HCT116 (cell line): ENCODE measurements around the gene DNAJC5. TPM values are rescaled to one million over a fixed set of nuclear protein-coding genes. Genes with fewer than 3 reads are reported as not detected.

Source experiments
- ATAC-seq: fragments of 200-7000 bp; cut with Tn5 transposase; 2 replicates; pipeline ENCODE4 v1.9.1; 2020; ENCODE audit warnings: mild to moderate bottlenecking, moderate library complexity
- BruUV-seq: library from RNA; stranded (reverse); fragments of 400-500 nt; replicated peaks from 2 replicates; lab custom pipeline; 2021; lab: Mats Ljungman, UMichigan
- CTCF ChIA-PET: fragments of 300-600 bp; sonication (Branson Sonifier 250); formaldehyde crosslinking; loops from one replicate; lab custom pipeline; 2021; ENCODE audit warnings: antibody characterized with exemption; lab: Charles Lee
- POLR2A ChIA-PET: fragments of 300-600, 350-600 bp; sonication (Branson Sonifier 250); formaldehyde crosslinking; loops from one replicate; lab custom pipeline; 2021; ENCODE audit warnings: antibody characterized with exemption; lab: Charles Lee
- RAD21 ChIA-PET, 2 experiments: fragments of 300-600 bp; sonication (Branson Sonifier 250); formaldehyde crosslinking; loops; one replicate each; lab custom pipeline; 2023; ENCODE audit warnings: low total read pairs in 2 of 2; ENCODE audit not compliant: uncharacterized antibody in 2 of 2, unreplicated experiment in 2 of 2, low non-redundant PET in 1 of 2; lab: Charles Lee
- DNase-seq: peaks from one replicate; pipeline ENCODE4 v3.0.0-alpha.2; 2010; ENCODE audit warnings: low read depth, low spot score
- H2AFZ ChIP-seq: fragments of 200-600 bp; shearing (Covaris generic), sonication (generic); 2 replicates; pipeline ENCODE4 v1.6.1; 2017; ENCODE audit warnings: low read depth, mixed run types, mixed read lengths, antibody characterized with exemption, low read length; ENCODE audit not compliant: poor library complexity, severe bottlenecking
- H3K27ac ChIP-seq: 2 replicates; pipeline ENCODE4 v1.5.1; 2012; ENCODE audit warnings: low read depth, low read length
- H3K27me3 ChIP-seq: fragments of 200-600 bp; sonication (generic); 2 replicates; pipeline ENCODE4 v1.6.1; 2016; ENCODE audit warnings: mixed run types, low read length, mixed read lengths; ENCODE audit not compliant: insufficient read depth
- H3K36me3 ChIP-seq, 2 experiments: fragments of 200-500 bp in 1 of 2; fragments of 200-600 bp in 1 of 2; sonication (Bioruptor generic) in 1 of 2; sonication (generic) in 1 of 2; 2 replicates each; pipeline versions ENCODE4 v1.5.1 to v1.6.1; 2014 to 2016; ENCODE audit warnings: low read length in 2 of 2, inconsistent platforms in 1 of 2, mixed read lengths in 1 of 2, mixed run types in 1 of 2; ENCODE audit not compliant: insufficient read depth in 2 of 2, control insufficient read depth in 1 of 2
- H3K4me1 ChIP-seq, 2 experiments: fragments of 200-600 bp in 1 of 2; sonication (generic) in 1 of 2; 2 replicates each; pipeline versions ENCODE4 v1.5.1 to v1.6.1; 2012 to 2017; ENCODE audit warnings: low read length in 2 of 2, inconsistent platforms in 1 of 2, mild to moderate bottlenecking in 1 of 2, mixed read lengths in 1 of 2, mixed run types in 1 of 2, moderate library complexity in 1 of 2; ENCODE audit not compliant: insufficient read depth in 2 of 2, control insufficient read depth in 1 of 2
- H3K4me2 ChIP-seq: fragments of 200-600 bp; sonication (generic); 2 replicates; pipeline ENCODE4 v1.6.1; 2017; ENCODE audit warnings: mixed run types, low read length, mixed read lengths
- H3K4me3 ChIP-seq, 2 experiments: fragments of 200-600 bp in 1 of 2; sonication (generic) in 1 of 2; replicated peaks in 1 of 2; 2 replicates each; pipeline ENCODE4 v1.5.1; 2011 to 2016; ENCODE audit warnings: low read length in 2 of 2, control low read depth in 1 of 2, low read depth in 1 of 2, mild to moderate bottlenecking in 1 of 2, mixed read lengths in 1 of 2, mixed run types in 1 of 2
- H3K79me2 ChIP-seq: fragments of 200-600 bp; sonication (generic); 2 replicates; pipeline ENCODE4 v1.6.1; 2017; ENCODE audit warnings: mild to moderate bottlenecking, mixed run types, low read length, moderate library complexity, mixed read lengths; ENCODE audit not compliant: insufficient read depth
- H3K9ac ChIP-seq: fragments of 200-600 bp; sonication (generic); 2 replicates; pipeline ENCODE4 v1.6.1; 2016; ENCODE audit warnings: low read length, mixed read lengths
- H3K9me2 ChIP-seq: fragments of 200-600 bp; sonication (generic), shearing (Covaris generic); 2 replicates; pipeline ENCODE4 v1.6.1; 2017; ENCODE audit warnings: mixed run types, mild to moderate bottlenecking, moderate library complexity; ENCODE audit not compliant: insufficient read depth
- H3K9me3 ChIP-seq, 2 experiments: fragments of 200-500 bp in 1 of 2; fragments of 200-600 bp in 1 of 2; sonication (Bioruptor generic) in 1 of 2; sonication (generic) in 1 of 2; 2 replicates each; pipeline ENCODE4 v1.6.1; 2014 to 2017; ENCODE audit warnings: low read length in 2 of 2, mixed read lengths in 2 of 2, inconsistent platforms in 1 of 2, low read depth in 1 of 2, mild to moderate bottlenecking in 1 of 2, mixed run types in 1 of 2, moderate library complexity in 1 of 2; ENCODE audit not compliant: control insufficient read depth in 1 of 2, insufficient read depth in 1 of 2
- H4K20me1 ChIP-seq: fragments of 200-600 bp; sonication (generic), shearing (Covaris generic); 2 replicates; pipeline ENCODE4 v1.6.1; 2017; ENCODE audit warnings: mixed run types, mild to moderate bottlenecking, moderate library complexity; ENCODE audit not compliant: insufficient read depth
- ATF3 ChIP-seq: IDR thresholded peaks from 2 replicates; pipeline ENCODE4 v1.6.1; 2012
- CBX3 ChIP-seq: IDR thresholded peaks from 2 replicates; pipeline ENCODE4 v1.6.1; 2012; ENCODE audit warnings: low read depth
- CEBPB ChIP-seq: IDR thresholded peaks from 2 replicates; pipeline ENCODE4 v1.6.1; 2012; ENCODE audit warnings: low read depth
- EGR1 ChIP-seq: IDR thresholded peaks from 2 replicates; pipeline ENCODE4 v1.6.1; 2012; ENCODE audit warnings: low read depth
- JUND ChIP-seq: IDR thresholded peaks from 2 replicates; pipeline ENCODE4 v1.6.1; 2012
- POLR2A ChIP-seq: IDR thresholded peaks from 2 replicates; pipeline ENCODE4 v1.7.0; 2011; ENCODE audit warnings: borderline replicate concordance; ENCODE audit not compliant: insufficient read depth, insufficient read length; ENCODE audit errors: extremely low read depth
- POLR2AphosphoS5 ChIP-seq: IDR thresholded peaks from 2 replicates; pipeline ENCODE4 v1.6.1; 2011; ENCODE audit warnings: mild to moderate bottlenecking, low read depth, low read length, moderate library complexity
- RAD21 ChIP-seq: IDR thresholded peaks from 2 replicates; pipeline ENCODE4 v1.6.1; 2012; ENCODE audit warnings: low read depth, mild to moderate bottlenecking
- REST ChIP-seq: IDR thresholded peaks from 2 replicates; pipeline ENCODE4 v1.6.1; 2012; ENCODE audit warnings: low read depth
- SP1 ChIP-seq: IDR thresholded peaks from 2 replicates; pipeline ENCODE4 v1.6.1; 2012; ENCODE audit warnings: low read depth
- SRF ChIP-seq: IDR thresholded peaks from 2 replicates; pipeline ENCODE4 v1.6.1; 2012; ENCODE audit warnings: low read depth
- YY1 ChIP-seq: IDR thresholded peaks from 2 replicates; pipeline ENCODE4 v1.6.1; 2011; ENCODE audit warnings: low read length, low read depth, moderate library complexity, mild to moderate bottlenecking; ENCODE audit not compliant: insufficient replicate concordance; ENCODE audit errors: extremely low read depth
- ZBTB33 ChIP-seq: IDR thresholded peaks from 2 replicates; pipeline ENCODE4 v1.6.1; 2011; ENCODE audit warnings: mild to moderate bottlenecking, low read length, moderate library complexity; ENCODE audit not compliant: insufficient replicate concordance; ENCODE audit errors: extremely low read depth
- intact Hi-C: fragments of 100-400 bp; cut with micrococcal nuclease; formaldehyde crosslinking; loops from 2 replicates; pipeline ENCODE4 v1.10.0; 2022
- total RNA-seq: library from RNA; stranded (reverse); gene quantifications from one replicate; pipeline ENCODE4 v1.2.1, GENCODE V29; 2021; ENCODE audit not compliant: unreplicated experiment

The DNAJC5 gene
- total RNA-seq, 1 experiment from 2014 or later, result 38.3 TPM

- Histone ChIP-seq H3K36me3 (peaks cover 0 to 4% of the 10 kb centered on the region in 2 experiments; a peak in 2 of 4 replicates), H3K79me2 (peaks cover 25% of the 10 kb centered on the region), H3K4me3 (peak overlapping the region; percentile 76 to 94), H3K9ac (peak overlapping the region; percentile 76), H3K9me3 (no peaks in the 10 kb centered on the region), H3K4me2 (peak overlapping the region; percentile 96), H2AFZ (no peak overlapping the region), H3K4me1 (peaks cover 22 to 56% of the 10 kb centered on the region in 2 experiments), H4K20me1 (no peaks in the 10 kb centered on the region), H3K27ac (peak overlapping the region; percentile 69), H3K27me3 (no peaks in the 10 kb centered on the region), H3K9me2 (no peaks in the 10 kb centered on the region)
- TF ChIP-seq ZBTB33, result peak; percentile 16
- TF ChIP-seq SP1, result no peak
- peak; percentile 79 for TF ChIP-seq POLR2AphosphoS5
- TF ChIP-seq POLR2A, result no peak
- BruUV-seq, result TSS peak; percentile 57
- intact Hi-C loops, result loop anchor here (10.0 kb wide), 2 partner anchors 114 to 194 kb away; partner anchors contain the start of genes ABHD16B and TPD52L2
- ATAC-seq (peak; percentile 51), DNase-seq (no peak)
- POLR2A ChIA-PET, result no interaction called here
- RAD21 ChIA-PET, result no interaction called here
- CTCF ChIA-PET, result no interaction called here
These were observed 83.6 kb downstream of the DNAJC5 start for GRCh38 chr20:63978319-63979228.

- peak; percentile 4 for ATAC-seq
- CTCF ChIA-PET, result interaction anchor here (1.9 to 2.2 kb wide), 2 partner anchors 441 to 443 kb away, joined by 6 to 17 read pairs; partner anchors contain the start of gene PTK6
- no peaks in the 10 kb centered on the region for H3K27me3 ChIP-seq
- POLR2A ChIA-PET, result no interaction called here
- peak overlapping the region; percentile 76 to 94 for H3K4me3 ChIP-seq
- peak overlapping the region; percentile 69 for H3K27ac ChIP-seq
- no peaks in the 10 kb centered on the region for H3K9me2 ChIP-seq
- RAD21 ChIA-PET, result no interaction called here
- H3K36me3 ChIP-seq, result peaks cover 3 to 8% of the 10 kb centered on the region in 2 experiments; a peak in 3 of 4 replicates
- intact Hi-C loops, result loop anchor here (10.0 kb wide), 2 partner anchors 114 to 194 kb away; partner anchors contain the start of genes ABHD16B and TPD52L2
- peak overlapping the region; percentile 76 for H3K9ac ChIP-seq
- H3K9me3 ChIP-seq, result no peaks in the 10 kb centered on the region
- H2AFZ ChIP-seq, result no peak overlapping the region
- peaks cover 31% of the 10 kb centered on the region for H3K79me2 ChIP-seq
- H3K4me1 ChIP-seq, result peaks cover 22 to 50% of the 10 kb centered on the region in 2 experiments
- no peak for DNase-seq
- BruUV-seq, result no TSS peak
- H4K20me1 ChIP-seq, result no peaks in the 10 kb centered on the region
- peak overlapping the region; percentile 96 for H3K4me2 ChIP-seq
- TF ChIP-seq EGR1 (no peak), ATF3 (no peak), CBX3 (no peak), SP1 (no peak), REST (no peak), CEBPB (no peak), POLR2A (no peak), JUND (no peak), SRF (no peak), RAD21 (no peak), YY1 (no peak)
These were observed 84.3 kb downstream of the DNAJC5 start for GRCh38 chr20:63979229-63979556.
